NCI-H510A (cell line): ENCODE measurements around the gene ICE1.
"Not testable (repeated sequence)": the region's sequence is repeated elsewhere in the genome, so short reads cannot be mapped to it uniquely, and the experiment has no call there.

Experiments used
- DNase-seq: peaks from one replicate; lab custom pipeline; 2025; lab: John Stamatoyannopoulos, UW

The ICE1 gene

GRCh38 chr5:5398071-5398470 is 24.4 kb upstream of the ICE1 start:
- no peak for DNase-seq

GRCh38 chr5:5401095-5401494 is 21.4 kb upstream of the ICE1 start:
- no peak for DNase-seq

- DNase-seq, result no peak
These were observed 18.7 kb upstream of the ICE1 start for GRCh38 chr5:5403741-5404140.

- DNase-seq, result no peak
These were observed 18.1 kb upstream of the ICE1 start for GRCh38 chr5:5404381-5404780.

- DNase-seq, result no peak
These were observed 17.0 kb upstream of the ICE1 start for GRCh38 chr5:5405441-5405840.

- no peak for DNase-seq
These were observed 14.6 kb upstream of the ICE1 start for GRCh38 chr5:5407924-5408323.

- DNase-seq, result no peak
These were observed 13.2 kb upstream of the ICE1 start for GRCh38 chr5:5409151-5409810.

- not testable (repeated sequence) for DNase-seq
These were observed 8.6 kb upstream of the ICE1 start for GRCh38 chr5:5413856-5414255.

GRCh38 chr5:5414999-5415398 is 7.5 kb upstream of the ICE1 start:
- no peak for DNase-seq

- no peak for DNase-seq
These were observed 5.7 kb upstream of the ICE1 start for GRCh38 chr5:5416733-5417132.

- DNase-seq, result no peak
These were observed 4.5 kb upstream of the ICE1 start for GRCh38 chr5:5418006-5418405.

- DNase-seq, result peak; percentile 34
These were observed 3.7 kb upstream of the ICE1 start for GRCh38 chr5:5418764-5419163.

- no peak for DNase-seq
These were observed 2.9 kb upstream of the ICE1 start for GRCh38 chr5:5419291-5420210.

- no peak for DNase-seq
These were observed 2.2 kb upstream of the ICE1 start for GRCh38 chr5:5420251-5420650.

- DNase-seq, result no peak
These were observed 1.1 kb upstream of the ICE1 start for GRCh38 chr5:5421149-5421960.

GRCh38 chr5:5422819-5423515 is 490 bp downstream of the ICE1 start:
- DNase-seq, result no peak

GRCh38 chr5:5423586-5423985 is 1.1 kb downstream of the ICE1 start:
- no peak for DNase-seq

- DNase-seq, result no peak
These were observed 2.3 kb downstream of the ICE1 start for GRCh38 chr5:5424736-5425135.

- DNase-seq, result no peak
These were observed 7.7 kb downstream of the ICE1 start for GRCh38 chr5:5430136-5430535.

GRCh38 chr5:5432020-5432707 is 9.7 kb downstream of the ICE1 start:
- DNase-seq, result no peak

GRCh38 chr5:5436203-5436760 is 13.8 kb downstream of the ICE1 start:
- DNase-seq, result no peak
